IMR-90 (cell line): ENCODE results near the gene DDA1. TPM values are rescaled to one million over a fixed set of nuclear protein-coding genes. Genes with fewer than 3 reads are reported as not detected.

Source experiments
- ATAC-seq: fragments of 200-7000 bp; cut with Tn5 transposase; 2 replicates; pipeline ENCODE4 v1.9.1; 2020; ENCODE audit warnings: low read depth, mild to moderate bottlenecking, moderate library complexity
- BruUV-seq: library from RNA; stranded (reverse); fragments of 400-500 nt; replicated peaks from 2 replicates; lab custom pipeline; 2021; lab: Mats Ljungman, UMichigan
- CTCF ChIA-PET: fragments of 300-600 bp; formaldehyde crosslinking; extraction: SDS; loops from one replicate; lab custom pipeline; 2021; ENCODE audit warnings: antibody characterized with exemption; lab: Yijun Ruan, JAX
- POLR2A ChIA-PET: fragments of 300-600 bp; sonication (Branson Sonifier 250); formaldehyde crosslinking; loops from one replicate; lab custom pipeline; 2022; ENCODE audit warnings: antibody characterized with exemption; ENCODE audit not compliant: unreplicated experiment; lab: Charles Lee
- DNase-seq: peaks from one replicate; pipeline ENCODE4 v3.0.0; 2013
- H2AFZ ChIP-seq: replicated peaks from 2 replicates; pipeline ENCODE3; 2013; ENCODE audit warnings: low read length, mild to moderate bottlenecking; ENCODE audit not compliant: poor library complexity
- H2AK5ac ChIP-seq: 2 replicates; pipeline ENCODE4 v1.6.1; 2013; ENCODE audit warnings: low read depth, low read length, inconsistent platforms
- H2AK9ac ChIP-seq: replicated peaks from 2 replicates; pipeline ENCODE3; 2013; ENCODE audit warnings: mild to moderate bottlenecking, low read depth, low read length, moderate library complexity; ENCODE audit not compliant: poor library complexity
- H2BK120ac ChIP-seq: 2 replicates; pipeline ENCODE4 v1.6.1; 2013; ENCODE audit warnings: low read depth, low read length, inconsistent platforms
- H2BK15ac ChIP-seq: 3 replicates; pipeline ENCODE4 v1.6.1; 2013; ENCODE audit warnings: low read depth, low read length, inconsistent platforms
- H2BK20ac ChIP-seq: 2 replicates; pipeline ENCODE4 v1.6.1; 2013; ENCODE audit warnings: low read depth, mild to moderate bottlenecking, inconsistent platforms, low read length, moderate library complexity
- H2BK5ac ChIP-seq: 2 replicates; pipeline ENCODE4 v1.6.1; 2013; ENCODE audit warnings: mild to moderate bottlenecking, low read depth, low read length, inconsistent platforms; ENCODE audit not compliant: poor library complexity, severe bottlenecking
- H3K14ac ChIP-seq: replicated peaks from 2 replicates; pipeline ENCODE4 v1.6.1; 2013; ENCODE audit warnings: low read depth, low read length, inconsistent platforms
- H3K18ac ChIP-seq: 2 replicates; pipeline ENCODE4 v1.6.1; 2013; ENCODE audit warnings: low read depth, low read length, control low read depth
- H3K23ac ChIP-seq: 2 replicates; pipeline ENCODE4 v1.6.1; 2013; ENCODE audit warnings: low read depth, low read length, inconsistent platforms
- H3K27ac ChIP-seq: 2 replicates; pipeline ENCODE4 v1.5.1; 2013; ENCODE audit warnings: mild to moderate bottlenecking, control low read depth, low read length; ENCODE audit not compliant: insufficient read depth
- H3K27me3 ChIP-seq: 2 replicates; pipeline ENCODE4 v1.6.1; 2013; ENCODE audit warnings: low read length; ENCODE audit not compliant: control insufficient read depth, insufficient read depth
- H3K36me3 ChIP-seq: 2 replicates; pipeline ENCODE4 v1.6.1; 2013; ENCODE audit warnings: low read length, mixed read lengths; ENCODE audit not compliant: control insufficient read depth, insufficient read depth
- H3K4ac ChIP-seq: 2 replicates; pipeline ENCODE4 v1.6.1; 2013; ENCODE audit warnings: low read depth, low read length, inconsistent platforms
- H3K4me1 ChIP-seq: 2 replicates; pipeline ENCODE4 v1.6.1; 2013; ENCODE audit warnings: low read length, mixed read lengths; ENCODE audit not compliant: control insufficient read depth, insufficient read depth
- H3K4me2 ChIP-seq: 2 replicates; pipeline ENCODE4 v1.6.1; 2013; ENCODE audit warnings: low read depth, mild to moderate bottlenecking, control low read depth, low read length, moderate library complexity
- H3K4me3 ChIP-seq: 2 replicates; pipeline ENCODE4 v1.5.1; 2013; ENCODE audit warnings: low read depth, mild to moderate bottlenecking, control low read depth, low read length, moderate library complexity; ENCODE audit not compliant: insufficient read depth
- H3K56ac ChIP-seq: 2 replicates; pipeline ENCODE4 v1.6.1; 2013; ENCODE audit warnings: low read length, inconsistent platforms; ENCODE audit not compliant: insufficient read depth; ENCODE audit errors: extremely low read depth
- H3K79me1 ChIP-seq, 2 experiments: 2 replicates each; pipeline ENCODE4 v1.6.1; 2013; ENCODE audit warnings: low read length in 2 of 2, inconsistent platforms in 1 of 2, low read depth in 1 of 2
- H3K9ac ChIP-seq: 2 replicates; pipeline ENCODE4 v1.6.1; 2013; ENCODE audit warnings: low read depth, low read length, control low read depth
- H3K9me1 ChIP-seq: 2 replicates; pipeline ENCODE4 v1.6.1; 2013; ENCODE audit warnings: low read length, inconsistent platforms; ENCODE audit not compliant: insufficient read depth
- H3K9me3 ChIP-seq: 2 replicates; pipeline ENCODE4 v1.6.1; 2013; ENCODE audit warnings: low read length; ENCODE audit not compliant: control insufficient read depth, insufficient read depth
- H4K20me1 ChIP-seq: 2 replicates; pipeline ENCODE4 v1.6.1; 2013; ENCODE audit warnings: low read length, inconsistent platforms; ENCODE audit not compliant: insufficient read depth
- H4K5ac ChIP-seq: 2 replicates; pipeline ENCODE4 v1.6.1; 2013; ENCODE audit warnings: mild to moderate bottlenecking, low read depth, low read length, control low read depth
- H4K8ac ChIP-seq, 2 experiments: 2 replicates each; pipeline ENCODE4 v1.6.1; 2013; ENCODE audit warnings: low read depth in 2 of 2, low read length in 2 of 2, control low read depth in 1 of 2, inconsistent platforms in 1 of 2
- H4K91ac ChIP-seq: 2 replicates; pipeline ENCODE4 v1.6.1; 2013; ENCODE audit warnings: low read depth, low read length, inconsistent platforms; ENCODE audit not compliant: insufficient read depth
- BHLHE40 ChIP-seq: fragments of 150-350 bp; IDR thresholded peaks from 2 replicates; pipeline ENCODE4 v1.6.1; 2016; ENCODE audit warnings: mild to moderate bottlenecking, low read depth, low read length
- CHD1 ChIP-seq: IDR thresholded peaks from 2 replicates; pipeline ENCODE4 v1.6.1; 2012; ENCODE audit warnings: low read depth, low read length, improper control_type of control experiment
- CTCF ChIP-seq: conservative IDR thresholded peaks from 2 replicates; pipeline ENCODE4 v1.5.1; 2012; ENCODE audit warnings: mild to moderate bottlenecking, low read depth, low read length, improper control_type of control experiment
- ELK1 ChIP-seq: fragments of 150-350 bp; IDR thresholded peaks from 2 replicates; pipeline ENCODE4 v1.6.1; 2016; ENCODE audit warnings: low read depth, mild to moderate bottlenecking, low read length, moderate library complexity, borderline replicate concordance
- FOS ChIP-seq: fragments of 150-350 bp; IDR thresholded peaks from 2 replicates; pipeline ENCODE4 v1.6.1; 2016; ENCODE audit warnings: low read depth, low read length
- MAZ ChIP-seq: IDR thresholded peaks from 2 replicates; pipeline ENCODE4 v1.6.1; 2012; ENCODE audit warnings: low read depth, mild to moderate bottlenecking, low read length, improper control_type of control experiment, moderate library complexity, borderline replicate concordance
- MXI1 ChIP-seq: IDR thresholded peaks from 2 replicates; pipeline ENCODE4 v1.6.1; 2012; ENCODE audit warnings: low read depth, mild to moderate bottlenecking, low read length, moderate library complexity, borderline replicate concordance
- NFE2L2 ChIP-seq: fragments of 150-350 bp; IDR thresholded peaks from 2 replicates; pipeline ENCODE4 v1.6.1; 2016; ENCODE audit warnings: low read depth, mild to moderate bottlenecking, low read length
- RAD21 ChIP-seq: IDR thresholded peaks from 2 replicates; pipeline ENCODE4 v1.6.1; 2012; ENCODE audit warnings: low read length, improper control_type of control experiment
- RCOR1 ChIP-seq: IDR thresholded peaks from 2 replicates; pipeline ENCODE4 v1.6.1; 2012; ENCODE audit warnings: mild to moderate bottlenecking, low read length, improper control_type of control experiment; ENCODE audit not compliant: insufficient replicate concordance
- RFX5 ChIP-seq: IDR thresholded peaks from 2 replicates; pipeline ENCODE4 v1.8.0; 2012; ENCODE audit warnings: low read depth, mild to moderate bottlenecking, low read length, moderate library complexity
- SMC3 ChIP-seq: fragments of 150-350 bp; IDR thresholded peaks from 2 replicates; pipeline ENCODE4 v1.6.1; 2016; ENCODE audit warnings: low read depth, mild to moderate bottlenecking, antibody characterized with exemption, low read length, moderate library complexity
- USF2 ChIP-seq: fragments of 150-350 bp; IDR thresholded peaks from 2 replicates; pipeline ENCODE4 v1.6.1; 2017; ENCODE audit warnings: mild to moderate bottlenecking, antibody characterized with exemption, low read length, low read depth
- WGBS, 2 experiments: methylation state at CpG; one replicate each; pipeline versions ENCODE4 v1.1.5 to v1.1.7; 2013; ENCODE audit warnings: missing lambda C conversion rate in 2 of 2; ENCODE audit not compliant: insufficient read length in 1 of 2; ENCODE audit errors: extremely low coverage in 2 of 2; 5-methylcytosine and 5-hydroxymethylcytosine counted together
- dilution Hi-C: fragments of 300-500 bp; cut with HindIII; formaldehyde crosslinking; loops from one replicate; pipeline ENCODE4 v1.14.3; 2018; ENCODE audit warnings: low sequenced_read_pairs; ENCODE audit not compliant: unreplicated experiment
- in situ Hi-C: fragments of 300-500 bp; cut with MboI; formaldehyde crosslinking; loops from 3 replicates; pipeline ENCODE4 v1.14.3; 2019; ENCODE audit warnings: low sequenced_read_pairs, inconsistent platforms, mixed read lengths
- intact Hi-C: fragments of 100-400 bp; cut with micrococcal nuclease; formaldehyde crosslinking; loops from 2 replicates; pipeline ENCODE4 v1.10.0; 2022
- polyA plus RNA-seq, 3 experiments: library from polyadenylated mRNA; depleted of rRNA; stranded (reverse); fragments of >200 nt; gene quantifications; 2 replicates each; pipeline ENCODE4 v1.2.3, GENCODE V29; 2012; ENCODE audit warnings: low replicate concordance in 1 of 3
- total RNA-seq: library from RNA; depleted of rRNA; stranded (reverse); fragments of >200 nt; gene quantifications from 2 replicates; pipeline ENCODE4 v1.2.3, GENCODE V29; 2012

Gene DDA1
- total and polyA plus RNA-seq, 2 of the 4 experiments (the other 2 are of a cell fraction) = 33.7 to 87.2 TPM

GRCh38 chr19:17333611-17334413 is 24.4 kb downstream of the DDA1 start:
- H3K27me3 ChIP-seq = no peaks in the 10 kb centered on the region
- H2BK15ac ChIP-seq = no peak overlapping the region
- CTCF ChIA-PET = no interaction called here
- DNase-seq (peak; percentile 80), ATAC-seq (peak; percentile 22)
- H2AK9ac ChIP-seq = peak overlapping the region; percentile 98
- no peak overlapping the region for H3K56ac ChIP-seq
- peak overlapping the region; percentile 70 for H3K4me3 ChIP-seq
- peaks cover 3% of the 10 kb centered on the region; the same call in 1 of the 2 replicates for H3K36me3 ChIP-seq
- no peak overlapping the region for H2BK120ac ChIP-seq
- H3K27ac ChIP-seq = peak overlapping the region; percentile 35; the same call in 1 of the 2 replicates
- no peak overlapping the region for H2BK20ac ChIP-seq
- H4K91ac ChIP-seq = peak overlapping the region; percentile 56
- no peak overlapping the region for H4K5ac ChIP-seq
- intact Hi-C loops = loop anchor here (1.0 kb wide), 1 partner anchor 25 kb away; the partner anchor contains the start of gene DDA1
- no peaks in the 10 kb centered on the region for H3K9me3 ChIP-seq
- peak overlapping the region; percentile 54 for H2BK5ac ChIP-seq
- peak overlapping the region; percentile 89 for H2AK5ac ChIP-seq
- no peak overlapping the region for H3K14ac ChIP-seq
- H3K4ac ChIP-seq = peak overlapping the region; percentile 50
- in situ Hi-C loops = no loop called here
- 47% methylated on average over 35 of the region's 52 CpGs; no CpG with 5 or more reads in 1 of the 2 experiments for WGBS, 2 experiments
- POLR2A ChIA-PET = interaction anchor here (1.0 kb wide), 1 partner anchor 9 kb away, joined by 3 read pairs; no protein-coding TSS in a partner anchor
- H3K23ac ChIP-seq = peak overlapping the region; percentile 33; the same call in 1 of the 2 replicates
- H2AFZ ChIP-seq = peak overlapping the region; percentile 99
- peaks cover 8% of the 10 kb centered on the region for H3K4me1 ChIP-seq
- H3K9me1 ChIP-seq = peaks cover 5% of the 10 kb centered on the region
- dilution Hi-C loops = no loop called here
- peak overlapping the region in 1 of 2 experiments; percentile 71; a peak in 1 of 4 replicates for H4K8ac ChIP-seq
- no peaks in the 10 kb centered on the region for H4K20me1 ChIP-seq
- peak overlapping the region; percentile 68 for H3K4me2 ChIP-seq
- 0 out of 2 replicates have a peak overlapping the region, but pooled peaks have one; percentile 42 for H3K9ac ChIP-seq
- no TSS peak for BruUV-seq
- no peak overlapping the region for H3K18ac ChIP-seq
- H3K79me1 ChIP-seq = peaks cover 7 to 43% of the 10 kb centered on the region in 2 experiments; a peak in 3 of 4 replicates
- no peak for TF ChIP-seq ELK1
- TF ChIP-seq USF2 = no peak
- TF ChIP-seq RAD21 = no peak
- TF ChIP-seq CHD1 = no peak
- peak; percentile 13 for TF ChIP-seq RCOR1
- TF ChIP-seq NFE2L2 = no peak
- TF ChIP-seq MXI1 = no peak
- TF ChIP-seq FOS = 0 out of 2 replicates have a peak, but pooled peaks have one; percentile 21
- TF ChIP-seq MAZ = no peak
- peak; percentile 15; the same call in 1 of the 2 replicates for TF ChIP-seq SMC3
- TF ChIP-seq RFX5 = no peak
- TF ChIP-seq BHLHE40 = no peak
- TF ChIP-seq CTCF = no peak
